Activated T-helper 9 cell treated with anti-CD3 and anti-CD28 coated beads, Interleukin-2, amount 50 U/mL, for 16 hours (primary cell): ENCODE measurements around the gene CACNG6.

Experiments
- DNase-seq: peaks from one replicate; pipeline ENCODE4 v3.0.0-alpha.2; 2020; ENCODE audit warnings: low read depth

The CACNG6 gene

DNA sequence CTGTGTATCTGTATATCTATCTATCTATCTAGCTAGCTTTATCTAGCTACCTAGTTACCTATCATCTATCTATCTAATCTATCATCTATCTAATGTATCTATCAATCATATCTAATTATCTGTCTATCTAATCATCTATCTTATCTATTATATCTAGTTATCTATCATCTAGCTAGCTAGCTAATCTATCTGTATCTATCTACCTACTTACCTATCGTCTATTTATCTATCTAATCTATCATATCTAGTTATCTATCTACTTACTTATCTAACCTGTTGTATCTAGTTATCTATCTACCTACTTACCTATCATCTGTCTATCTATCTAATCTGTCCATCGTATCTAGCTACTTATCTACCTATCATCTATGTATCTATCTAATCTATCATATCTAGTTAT is 54.3 kb downstream of the CACNG6 start:
- DNase-seq = no peak

- DNase-seq = no peak
These were observed 56.2 kb downstream of the CACNG6 start for GRCh38 chr19:54047616-54048015.
